Measurements from ENCODE around the gene LRP2.
"Not testable (repeated sequence)": the region's sequence is repeated elsewhere in the genome, so short reads cannot be mapped to it uniquely, and the experiment has no call there.

GRCh38 chr2:169134272-169134671 is 228.1 kb downstream of the LRP2 start:
- not testable (repeated sequence) for TF ChIP-seq ZNF24 (IDR thresholded peaks at IDR 0.05); EGR1 (IDR thresholded peaks at IDR 0.05; ENCODE audit: borderline replicate concordance in 1 of 2, low read depth in 2 of 2, low read length in 2 of 2); POLR2A (IDR thresholded peaks at IDR 0.05; ENCODE audit: low read depth, low read length); ETV6 (conservative IDR thresholded peaks at IDR 0.05 in 1 of 2, IDR thresholded peaks at IDR 0.05 in 1 of 2; ENCODE audit: borderline replicate concordance in 1 of 2, low read depth in 1 of 2); TCF3 (IDR thresholded peaks at IDR 0.05; ENCODE audit: borderline replicate concordance, insufficient read depth, low read depth, low read length); BHLHE40 (IDR thresholded peaks at IDR 0.05; ENCODE audit: borderline replicate concordance in 1 of 2, low read depth in 2 of 2, low read length in 1 of 2); SMC3 (IDR thresholded peaks at IDR 0.05; ENCODE audit: borderline replicate concordance, low read length)
- TF ChIP-seq, protein P1, sequence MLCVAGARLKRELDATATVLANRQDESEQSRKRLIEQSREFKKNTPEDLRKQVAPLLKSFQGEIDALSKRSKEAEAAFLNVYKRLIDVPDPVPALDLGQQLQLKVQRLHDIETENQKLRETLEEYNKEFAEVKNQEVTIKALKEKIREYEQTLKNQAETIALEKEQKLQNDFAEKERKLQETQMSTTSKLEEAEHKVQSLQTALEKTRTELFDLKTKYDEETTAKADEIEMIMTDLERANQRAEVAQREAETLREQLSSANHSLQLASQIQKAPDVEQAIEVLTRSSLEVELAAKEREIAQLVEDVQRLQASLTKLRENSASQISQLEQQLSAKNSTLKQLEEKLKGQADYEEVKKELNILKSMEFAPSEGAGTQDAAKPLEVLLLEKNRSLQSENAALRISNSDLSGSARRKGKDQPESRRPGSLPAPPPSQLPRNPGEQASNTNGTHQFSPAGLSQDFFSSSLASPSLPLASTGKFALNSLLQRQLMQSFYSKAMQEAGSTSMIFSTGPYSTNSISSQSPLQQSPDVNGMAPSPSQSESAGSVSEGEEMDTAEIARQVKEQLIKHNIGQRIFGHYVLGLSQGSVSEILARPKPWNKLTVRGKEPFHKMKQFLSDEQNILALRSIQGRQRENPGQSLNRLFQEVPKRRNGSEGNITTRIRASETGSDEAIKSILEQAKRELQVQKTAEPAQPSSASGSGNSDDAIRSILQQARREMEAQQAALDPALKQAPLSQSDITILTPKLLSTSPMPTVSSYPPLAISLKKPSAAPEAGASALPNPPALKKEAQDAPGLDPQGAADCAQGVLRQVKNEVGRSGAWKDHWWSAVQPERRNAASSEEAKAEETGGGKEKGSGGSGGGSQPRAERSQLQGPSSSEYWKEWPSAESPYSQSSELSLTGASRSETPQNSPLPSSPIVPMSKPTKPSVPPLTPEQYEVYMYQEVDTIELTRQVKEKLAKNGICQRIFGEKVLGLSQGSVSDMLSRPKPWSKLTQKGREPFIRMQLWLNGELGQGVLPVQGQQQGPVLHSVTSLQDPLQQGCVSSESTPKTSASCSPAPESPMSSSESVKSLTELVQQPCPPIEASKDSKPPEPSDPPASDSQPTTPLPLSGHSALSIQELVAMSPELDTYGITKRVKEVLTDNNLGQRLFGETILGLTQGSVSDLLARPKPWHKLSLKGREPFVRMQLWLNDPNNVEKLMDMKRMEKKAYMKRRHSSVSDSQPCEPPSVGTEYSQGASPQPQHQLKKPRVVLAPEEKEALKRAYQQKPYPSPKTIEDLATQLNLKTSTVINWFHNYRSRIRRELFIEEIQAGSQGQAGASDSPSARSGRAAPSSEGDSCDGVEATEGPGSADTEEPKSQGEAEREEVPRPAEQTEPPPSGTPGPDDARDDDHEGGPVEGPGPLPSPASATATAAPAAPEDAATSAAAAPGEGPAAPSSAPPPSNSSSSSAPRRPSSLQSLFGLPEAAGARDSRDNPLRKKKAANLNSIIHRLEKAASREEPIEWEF (IDR thresholded peaks at IDR 0.05; ENCODE audit: insufficient replicate concordance, low read depth, low read length), result not testable (repeated sequence)
- TF ChIP-seq, protein P2, sequence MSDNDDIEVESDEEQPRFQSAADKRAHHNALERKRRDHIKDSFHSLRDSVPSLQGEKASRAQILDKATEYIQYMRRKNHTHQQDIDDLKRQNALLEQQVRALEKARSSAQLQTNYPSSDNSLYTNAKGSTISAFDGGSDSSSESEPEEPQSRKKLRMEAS (IDR thresholded peaks at IDR 0.05; ENCODE audit: low read depth, low read length), result not testable (repeated sequence)

Data from GM12878 (cell line).